GM12892 (cell line): ENCODE data around the gene CBLB.

ENCODE experiments used
- DNase-seq: peaks from one replicate; pipeline ENCODE4 v3.0.0; 2011; ENCODE audit not compliant: insufficient read length
- FAIRE-seq: peaks from 2 replicates; lab custom pipeline; 2011; peaks lifted over from hg19 to GRCh38; lab: Jason Lieb, UNC
- POLR2A ChIP-seq: IDR thresholded peaks from 2 replicates; pipeline ENCODE4 v1.6.1; 2011; ENCODE audit warnings: low read depth, low read length, control low read depth
- POLR2AphosphoS5 ChIP-seq: IDR thresholded peaks from 2 replicates; pipeline ENCODE4 v1.6.1; 2011; ENCODE audit warnings: low read depth, low read length, control low read depth
- TAF1 ChIP-seq: IDR thresholded peaks from 2 replicates; pipeline ENCODE4 v1.6.1; 2011; ENCODE audit warnings: low read depth, mild to moderate bottlenecking, control low read depth, low read length, borderline replicate concordance

The CBLB gene

DNA sequence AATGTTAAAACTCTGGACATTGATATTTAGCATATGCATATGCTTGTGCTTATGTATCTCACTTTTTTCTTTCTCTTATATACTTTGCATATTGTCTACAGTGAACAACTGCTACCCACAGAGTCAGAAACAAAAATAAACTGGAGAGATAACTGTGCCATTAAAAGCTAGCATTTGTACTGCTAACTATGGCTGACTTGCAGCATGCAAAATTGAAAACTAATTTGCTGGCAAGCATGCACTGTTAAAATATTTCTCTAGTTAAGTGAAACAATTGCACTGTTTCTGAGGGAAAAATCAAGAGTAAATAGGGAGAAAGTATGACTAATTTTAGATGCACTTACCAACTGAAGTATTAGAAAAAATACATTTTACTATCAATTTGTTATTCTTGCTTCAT, 177.8 kb downstream of the CBLB start:
- TF ChIP-seq TAF1 (no peak), POLR2AphosphoS5 (no peak), POLR2A (no peak)
- FAIRE-seq: no peak
- DNase-seq: no peak

DNA sequence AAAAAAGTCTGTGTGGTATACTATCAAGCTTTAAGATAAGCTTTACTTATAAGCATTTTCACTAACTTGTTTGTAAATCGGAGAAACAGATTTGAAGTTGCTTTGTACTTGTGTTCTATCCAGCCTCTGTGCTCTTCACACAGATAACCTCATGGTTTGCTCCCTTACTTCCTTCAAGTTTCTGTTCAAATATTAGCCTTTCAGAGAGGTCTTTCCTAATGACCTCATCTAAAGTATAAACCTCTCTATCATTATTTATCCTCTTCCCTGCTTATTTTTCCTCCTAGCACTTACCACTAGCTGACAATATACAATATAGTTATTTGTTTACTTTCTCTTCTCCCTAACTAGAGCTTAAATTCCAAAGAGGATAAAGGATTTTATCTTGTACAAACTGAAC, 180.0 kb downstream of the CBLB start:
- DNase-seq: no peak
- no peak for FAIRE-seq
- TF ChIP-seq POLR2AphosphoS5: no peak
- TF ChIP-seq POLR2A: no peak
- TF ChIP-seq TAF1: no peak

DNA sequence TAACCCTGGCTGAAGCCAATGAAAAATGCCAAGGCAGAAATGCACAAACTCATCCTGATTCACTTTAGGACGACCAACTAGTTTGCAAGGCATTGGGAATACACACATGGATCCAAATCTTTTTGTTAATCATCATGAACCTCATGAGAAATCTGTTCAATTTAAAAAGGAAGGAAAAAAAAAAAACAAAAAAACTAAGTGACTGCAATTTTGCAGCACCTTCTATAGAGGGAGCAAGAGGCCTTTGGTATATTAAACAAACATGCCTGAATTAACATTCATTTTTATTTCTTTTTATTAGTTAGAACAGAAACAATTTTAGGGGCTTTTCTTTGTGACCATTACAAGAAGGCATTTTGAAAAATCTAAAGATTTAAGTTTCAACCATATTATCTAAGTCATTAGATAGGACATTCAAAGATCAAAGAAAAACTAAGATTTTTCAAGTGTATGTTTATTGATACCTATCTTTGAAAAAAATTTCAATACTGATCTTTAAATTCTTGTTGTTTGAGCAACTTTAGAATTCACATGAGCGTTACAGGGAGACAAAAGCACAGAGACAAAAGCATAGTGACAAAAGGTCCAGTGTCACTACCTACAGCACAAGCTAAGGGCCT, 182.4 kb downstream of the CBLB start:
- DNase-seq (no peak), FAIRE-seq (peak; percentile 9)
- TF ChIP-seq TAF1: no peak

DNA sequence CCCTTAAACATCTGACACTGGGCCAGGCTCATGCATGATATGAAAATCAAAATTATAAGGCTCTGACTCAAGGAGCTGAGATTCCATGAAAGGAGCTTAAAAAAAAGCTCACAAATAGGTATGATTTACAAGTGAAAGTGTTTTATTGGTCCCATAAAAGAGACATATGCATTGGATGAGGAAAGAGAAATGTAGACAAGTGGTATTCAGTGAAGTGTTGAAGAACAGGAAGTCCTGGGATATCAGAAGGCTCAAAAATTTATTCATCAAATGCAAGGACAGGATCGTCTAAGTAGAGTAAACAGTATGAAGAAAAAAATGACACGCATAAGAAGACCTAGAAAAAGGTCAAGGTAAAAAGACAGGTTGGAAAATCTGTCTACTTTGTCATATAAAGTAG, 188.9 kb downstream of the CBLB start:
- DNase-seq (no peak), FAIRE-seq (no peak)
- no peak for TF ChIP-seq TAF1
- TF ChIP-seq POLR2AphosphoS5: no peak
- no peak for TF ChIP-seq POLR2A

DNA sequence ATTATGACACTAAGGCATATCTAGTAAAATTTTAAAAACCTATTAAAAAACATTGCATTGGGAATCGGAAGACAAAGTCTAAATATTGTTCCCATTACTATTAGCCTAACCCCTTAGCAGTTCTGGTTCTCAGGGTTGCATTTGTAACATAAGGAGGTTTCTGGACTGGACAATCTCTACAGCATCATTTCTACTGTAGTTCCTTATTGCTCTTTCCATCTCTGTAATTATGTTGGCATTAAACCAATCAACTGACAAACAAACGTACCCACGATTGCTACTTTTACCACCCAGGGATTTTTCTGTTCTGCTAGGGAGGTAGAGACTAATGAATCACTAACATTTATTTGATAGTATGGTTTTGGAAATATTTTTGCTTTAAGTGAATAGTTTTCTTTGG, 190.8 kb downstream of the CBLB start:
- FAIRE-seq (no peak), DNase-seq (no peak)
- TF ChIP-seq POLR2A: no peak
- no peak for TF ChIP-seq TAF1
- no peak for TF ChIP-seq POLR2AphosphoS5

DNA sequence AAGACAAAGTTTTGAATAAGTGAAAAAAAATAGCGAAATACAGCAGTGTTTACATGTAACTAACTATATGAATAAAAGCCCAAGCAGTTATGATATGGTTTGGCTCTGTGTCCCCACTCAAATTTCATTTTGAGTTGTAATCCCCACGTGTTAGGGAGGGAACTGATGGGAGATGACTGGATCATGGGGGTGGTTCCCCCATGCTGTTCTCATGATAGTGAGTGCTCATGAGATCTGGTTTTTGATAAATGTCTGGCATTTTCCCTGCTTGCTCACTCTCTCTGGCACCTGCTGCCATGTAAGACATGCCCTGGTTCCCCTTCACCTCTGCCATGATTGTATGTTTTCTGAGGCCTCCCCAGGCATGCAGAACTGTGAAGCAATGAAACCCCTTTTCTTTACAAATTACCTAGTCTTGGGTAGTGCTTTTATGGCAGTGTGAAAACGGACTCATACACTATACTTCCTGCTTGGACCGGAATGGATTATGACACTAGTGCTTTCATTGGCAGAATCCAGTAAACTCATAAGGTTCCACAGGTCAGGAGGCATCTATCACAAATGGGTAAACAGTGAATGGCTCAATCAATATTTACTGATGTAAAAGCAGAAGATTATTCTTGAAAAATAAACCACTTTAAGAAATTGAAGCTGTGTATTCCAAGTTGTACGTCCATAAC, 192.1 kb downstream of the CBLB start:
- DNase-seq (no peak), FAIRE-seq (peak; percentile 33)
- no peak for TF ChIP-seq POLR2A
- no peak for TF ChIP-seq TAF1
- no peak for TF ChIP-seq POLR2AphosphoS5

DNA sequence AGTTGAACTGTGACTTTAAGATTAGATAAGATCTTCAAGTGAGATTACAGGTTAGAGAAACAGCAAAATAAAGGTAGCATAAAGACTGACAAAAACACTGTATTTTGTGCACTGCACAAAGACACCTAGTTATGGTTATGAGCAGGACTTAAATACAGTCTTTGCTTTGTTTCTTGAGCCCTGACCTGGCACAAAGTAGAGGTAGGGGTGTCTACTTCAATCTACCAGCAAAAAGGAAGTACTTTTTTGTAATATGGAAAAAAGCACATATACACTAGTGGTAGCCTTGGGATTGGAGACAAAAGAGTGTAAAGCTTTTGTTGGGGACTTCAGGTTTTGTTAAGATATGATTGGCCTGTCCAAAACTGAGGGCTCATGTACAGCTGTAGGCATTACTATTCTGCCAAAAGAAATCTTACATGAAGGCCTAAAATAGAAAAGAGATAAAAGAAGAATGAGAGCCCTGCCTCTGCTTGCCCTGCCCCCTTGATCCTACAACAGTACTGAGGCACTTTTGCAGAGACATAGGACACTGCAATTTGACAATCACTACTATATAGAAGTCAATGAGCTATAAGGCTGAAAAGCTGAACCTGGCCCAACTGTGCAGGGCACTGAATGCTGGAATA, 194.3 kb downstream of the CBLB start:
- DNase-seq: no peak
- no peak for FAIRE-seq
- TF ChIP-seq POLR2A (no peak), TAF1 (no peak), POLR2AphosphoS5 (no peak)

DNA sequence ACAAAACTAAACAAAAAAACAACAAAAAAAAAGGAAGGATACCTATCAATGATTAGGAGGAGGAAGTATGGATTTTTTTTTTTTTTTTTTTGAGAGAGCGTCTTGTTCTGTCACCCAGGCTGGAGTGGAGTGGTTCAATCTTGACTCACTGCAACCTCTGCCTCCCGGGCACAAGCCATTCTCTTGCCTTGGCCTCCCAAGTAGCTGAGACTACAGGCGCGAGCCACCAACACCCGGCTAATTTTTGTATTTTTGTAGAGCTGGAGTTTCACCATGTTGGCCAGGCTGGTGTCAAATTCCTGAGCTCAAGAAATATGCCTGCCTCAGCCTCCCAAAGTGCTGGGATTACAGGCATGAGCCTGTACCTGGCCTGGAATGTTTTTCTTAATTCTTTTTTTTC, 195.8 kb downstream of the CBLB start:
- FAIRE-seq (no peak), DNase-seq (no peak)
- no peak for TF ChIP-seq TAF1

DNA sequence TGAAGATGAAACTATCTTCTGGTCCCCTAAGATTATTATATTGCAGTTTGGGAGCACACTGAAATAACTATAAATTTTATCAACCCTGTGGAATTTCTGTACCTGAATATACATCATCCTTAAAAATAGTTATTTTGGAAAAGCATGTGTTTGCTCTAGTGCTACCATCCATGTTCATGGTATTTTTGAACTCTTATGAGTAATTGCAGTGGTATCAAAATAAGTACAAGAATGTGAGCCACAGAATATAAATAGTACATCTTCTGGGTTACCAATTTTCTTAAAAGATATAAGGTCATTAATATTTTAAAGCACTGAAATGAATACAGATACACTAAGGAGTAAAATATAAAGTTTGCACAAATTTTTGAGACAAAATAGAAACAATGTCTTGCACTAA, 206.5 kb downstream of the CBLB start:
- TF ChIP-seq TAF1: no peak
- no peak for FAIRE-seq

DNA sequence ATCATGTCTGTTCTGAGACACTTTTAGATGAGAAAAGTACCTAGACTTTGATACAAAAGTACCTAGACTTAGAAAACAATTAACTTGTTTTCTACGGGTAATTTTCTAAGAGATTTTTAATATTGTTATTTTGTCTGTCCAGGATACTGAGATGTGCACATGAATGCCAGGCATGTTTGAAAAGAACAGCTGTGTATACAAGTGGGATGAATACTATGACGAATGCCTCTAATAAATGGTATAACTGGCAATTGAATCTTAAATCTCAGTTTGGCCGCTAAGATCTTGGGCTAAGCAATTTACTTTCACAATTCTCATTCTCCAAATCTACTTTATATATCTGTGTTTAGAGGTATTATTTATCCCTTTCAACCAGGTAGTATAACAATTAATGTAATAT, 207.4 kb downstream of the CBLB start:
- DNase-seq: no peak
- TF ChIP-seq TAF1: no peak
- TF ChIP-seq POLR2AphosphoS5: no peak
- no peak for TF ChIP-seq POLR2A
- no peak for FAIRE-seq

More for the DNA sequence above, 206.5 kb downstream of the CBLB start:
- DNase-seq: no peak

DNA sequence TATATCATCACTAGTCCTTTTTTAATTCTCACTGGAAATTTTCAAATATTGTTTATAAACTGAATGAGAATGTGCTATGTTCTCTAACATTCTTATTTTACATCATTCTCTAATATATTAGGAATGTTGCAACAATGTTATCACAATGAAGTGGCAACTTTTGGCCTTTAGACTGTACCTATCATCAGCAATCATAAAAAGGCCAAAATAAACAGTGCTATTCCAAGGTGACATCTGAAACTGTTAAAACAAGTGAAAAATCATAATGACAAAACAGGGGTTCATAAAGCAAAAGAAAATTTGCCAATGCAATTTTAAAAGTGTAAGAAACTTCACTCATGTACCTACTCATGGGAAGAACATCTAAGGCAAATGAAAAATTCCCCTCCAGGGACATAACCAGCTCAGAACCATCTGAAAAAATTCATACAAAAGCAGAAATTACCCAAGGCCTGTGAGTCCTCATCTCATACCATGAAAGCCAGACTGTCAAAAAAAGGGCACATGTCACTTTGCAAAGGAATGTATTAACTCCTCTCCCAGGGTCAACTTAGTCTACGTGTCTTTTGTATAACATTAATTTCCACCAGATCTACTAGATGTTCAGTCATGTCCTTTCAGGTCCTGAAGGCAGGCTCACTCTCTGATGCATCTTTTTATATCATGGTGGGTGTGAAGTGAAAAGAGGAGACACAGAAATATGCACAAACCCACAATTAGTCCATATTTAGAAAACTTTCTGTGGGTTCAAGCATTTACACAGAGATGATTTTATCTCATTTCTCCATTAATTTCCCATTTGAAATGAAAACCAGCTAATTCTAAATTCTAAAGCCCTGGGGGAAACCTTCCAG, 211.9 kb downstream of the CBLB start:
- no peak for DNase-seq
- TF ChIP-seq POLR2AphosphoS5: no peak
- TF ChIP-seq TAF1: no peak
- TF ChIP-seq POLR2A: no peak
- FAIRE-seq: no peak

DNA sequence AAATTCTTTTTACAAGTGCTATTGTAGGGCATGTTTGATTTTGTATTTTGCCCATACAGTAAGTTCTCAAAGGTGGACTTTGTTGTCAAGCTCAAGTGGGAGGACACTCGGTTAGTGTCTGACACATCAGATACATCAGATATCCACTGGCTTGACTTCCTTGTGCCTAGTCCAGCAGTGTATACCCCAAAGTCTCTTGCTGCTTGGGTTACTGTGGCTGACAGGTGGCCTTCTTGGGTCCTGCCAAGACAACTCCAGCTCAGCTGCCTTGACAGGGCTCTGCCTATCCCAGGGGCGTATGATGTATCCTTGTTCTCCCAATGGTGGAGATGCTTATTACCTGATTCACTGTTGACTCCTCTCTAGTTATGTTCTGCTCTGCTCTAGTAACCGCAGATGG, 214.9 kb downstream of the CBLB start:
- no peak for FAIRE-seq
- TF ChIP-seq TAF1 (no peak), POLR2A (no peak), POLR2AphosphoS5 (no peak)

More for the DNA sequence above, 214.9 kb downstream of the CBLB start:
- DNase-seq: no peak
